ENCODE measurements around the gene RPL38.

GRCh38 chr17:74163836-74164235 is 39.6 kb upstream of the RPL38 start:
- TF ChIP-seq CTCF (IDR thresholded peaks at IDR 0.05) (no peak), POLR2A (IDR thresholded peaks at IDR 0.05) (no peak), POLR2AphosphoS5 (IDR thresholded peaks at IDR 0.05) (no peak)

All from prostate gland (tissue), 2 donors.